BLaER1 treated with 17β-estradiol and CSF1 and Interleukin-3, amounts not matched to agents 10 nM and 100 nM (cell line): ENCODE results near the gene PRCP.

Experiments
- H3K27ac ChIP-seq, 11 experiments: shearing (Covaris generic); formaldehyde crosslinking; 2 replicates each; pipeline ENCODE4 v1.8.1; 2022
- H3K27me3 ChIP-seq, 11 experiments: shearing (Covaris generic); formaldehyde crosslinking; 2 replicates each; pipeline ENCODE4 v1.8.1; 2022
- H3K36me3 ChIP-seq, 11 experiments: shearing (Covaris generic); formaldehyde crosslinking; 2 replicates each; pipeline ENCODE4 v1.8.1; 2022
- H3K4me1 ChIP-seq, 10 experiments: shearing (Covaris generic); formaldehyde crosslinking; 2 replicates each; pipeline ENCODE4 v1.8.1; 2022
- H3K4me2 ChIP-seq, 11 experiments: shearing (Covaris generic); formaldehyde crosslinking; 2 replicates each; pipeline ENCODE4 v1.8.1; 2022
- H3K4me3 ChIP-seq, 10 experiments: shearing (Covaris generic); formaldehyde crosslinking; 2 replicates each; pipeline ENCODE4 v1.8.1; 2022
- H3K9ac ChIP-seq, 11 experiments: shearing (Covaris generic); formaldehyde crosslinking; 2 replicates each; pipeline ENCODE4 v1.8.1; 2022
- H3K9me3 ChIP-seq, 11 experiments: shearing (Covaris generic); formaldehyde crosslinking; replicated peaks in 1 of 11; 2 replicates each; pipeline ENCODE4 v1.8.1; 2022
- H4K20me1 ChIP-seq, 11 experiments: shearing (Covaris generic); formaldehyde crosslinking; 2 replicates each; pipeline ENCODE4 v1.8.1; 2022
- Cebpa-rat ChIP-seq, 11 experiments: shearing (Covaris generic); IDR thresholded peaks; 2 replicates each; pipeline ENCODE4 v1.8.1; 2022

PRCP gene

DNA sequence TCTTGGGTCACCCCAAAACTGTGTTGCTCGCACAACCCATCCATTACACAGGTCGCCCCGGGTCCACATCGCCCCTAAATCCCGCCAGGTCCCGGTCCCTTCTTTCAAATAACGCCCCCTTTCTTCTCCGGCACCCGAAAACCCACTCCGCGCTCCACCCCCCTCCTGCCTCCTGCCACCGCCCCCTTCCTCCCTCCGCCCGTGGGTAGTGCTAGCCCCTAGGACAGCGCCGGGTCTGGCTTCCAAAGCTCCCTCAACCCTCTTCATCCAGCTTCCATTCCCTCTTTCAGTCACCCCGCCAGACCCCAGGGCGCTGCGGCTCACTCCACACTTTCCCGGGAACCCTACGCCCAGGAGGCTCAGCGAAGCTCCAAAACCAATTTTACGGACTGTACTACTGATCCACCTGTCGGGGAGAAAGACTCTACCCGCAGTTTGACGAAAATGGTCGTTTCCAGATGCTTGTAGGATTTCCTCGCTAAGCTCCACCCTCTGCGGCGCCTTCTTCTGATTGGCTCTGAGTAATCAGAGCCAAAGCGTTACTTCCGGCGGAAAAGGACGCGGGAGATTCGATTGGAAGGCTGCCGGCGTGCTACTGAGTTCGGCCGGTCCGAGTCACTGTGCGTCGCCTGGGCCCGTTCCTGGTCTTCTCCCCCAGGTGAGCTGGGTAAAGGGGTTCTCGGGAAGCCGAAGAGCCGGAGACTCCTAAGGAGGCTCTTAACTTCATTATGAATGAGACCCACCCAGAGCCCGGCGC, 1.1 kb upstream of the PRCP start, which contains the start of gene DDIAS:
Gene DDIAS (plus strand): TSS at position 572 of the 757 bp plus-strand sequence. CDS start 13,003 bp downstream, outside the sequence.
- H3K4me2 ChIP-seq = peak within 1 kb of the TSS; percentile 80 to 99 (median 93)
- H4K20me1 ChIP-seq = peaks cover 0 to 4% (median 0%) of the 10 kb centered on the region in 11 experiments; a peak in 2 of 22 replicates
- peaks cover 35 to 47% (median 42%) of the 10 kb centered on the region in 10 experiments for H3K4me1 ChIP-seq
- peak within 1 kb of the TSS; percentile 71 to 93 (median 81) for H3K9ac ChIP-seq
- TF ChIP-seq Cebpa-rat (IDR thresholded peaks at IDR 0.05) = no peak
- no peaks in the 10 kb centered on the region for H3K27me3 ChIP-seq
- H3K4me3 ChIP-seq = peak within 1 kb of the TSS; percentile 68 to 80 (median 76)
- H3K9me3 ChIP-seq = no peaks in the 10 kb centered on the region
- peak within 1 kb of the TSS; percentile 70 to 93 (median 77) for H3K27ac ChIP-seq
- no peaks in the 10 kb centered on the region for H3K36me3 ChIP-seq

DNA sequence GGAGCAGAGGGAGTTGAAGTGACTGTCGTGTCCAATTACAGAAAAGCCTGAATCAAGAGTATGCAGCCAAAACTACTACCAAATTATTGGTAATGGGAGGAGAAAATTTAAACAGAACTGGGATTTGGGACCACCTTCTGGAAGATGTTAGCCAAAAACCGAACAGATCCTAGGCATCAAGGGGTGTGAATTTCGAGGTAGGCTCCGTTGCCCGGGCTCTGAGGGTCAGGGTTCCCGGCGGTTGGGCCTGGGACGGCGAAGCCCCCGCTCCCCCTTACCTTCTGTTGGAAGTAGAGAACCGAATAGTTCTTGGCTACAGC, 313 bp downstream of the PRCP start:
- H3K9me3 ChIP-seq = no peaks in the 10 kb centered on the region
- H3K36me3 ChIP-seq = no peaks in the 10 kb centered on the region
- H3K27ac ChIP-seq = peak overlapping the region; percentile 70 to 93 (median 77)
- H3K27me3 ChIP-seq = no peaks in the 10 kb centered on the region
- H3K4me3 ChIP-seq = peak overlapping the region; percentile 68 to 80 (median 76)
- peaks cover 38 to 60% (median 45%) of the 10 kb centered on the region in 10 experiments for H3K4me1 ChIP-seq
- no peak for TF ChIP-seq Cebpa-rat (IDR thresholded peaks at IDR 0.05)
- peak overlapping the region; percentile 80 to 99 (median 93) for H3K4me2 ChIP-seq
- H3K9ac ChIP-seq = peak overlapping the region; percentile 71 to 93 (median 81)
- H4K20me1 ChIP-seq = no peaks in the 10 kb centered on the region; a peak in 1 of 22 replicates

DNA sequence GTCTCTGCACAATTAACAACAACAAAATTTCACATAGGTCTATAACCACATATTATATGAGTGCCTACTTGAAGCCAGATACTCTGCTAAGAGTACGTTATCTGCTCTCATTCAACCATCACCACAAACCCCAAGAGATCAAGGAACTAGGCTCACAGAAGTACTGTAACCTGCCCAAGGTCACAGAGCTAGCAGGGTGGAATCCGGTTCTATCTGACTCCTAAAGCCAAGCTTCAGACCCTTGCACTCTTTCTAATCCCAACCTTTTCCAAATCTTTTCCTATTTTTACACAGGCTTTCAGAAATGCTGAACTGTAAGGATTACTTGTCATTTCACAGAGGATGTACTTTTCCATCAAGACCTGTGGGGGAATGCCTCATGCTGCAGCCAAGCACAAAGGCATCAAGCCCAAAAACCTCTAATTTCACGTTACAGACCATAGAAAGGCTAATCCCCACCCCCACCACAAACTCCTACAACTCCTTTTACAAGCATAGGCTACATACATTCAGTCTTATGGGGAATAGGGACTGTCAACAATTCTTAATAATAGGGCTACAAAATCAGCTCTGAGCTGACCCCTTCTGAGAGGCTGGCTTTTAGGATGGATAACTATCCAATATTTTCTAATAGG, 927 bp downstream of the PRCP start:
- TF ChIP-seq Cebpa-rat (IDR thresholded peaks at IDR 0.05) = no peak
- Histone ChIP-seq H3K9ac (peak overlapping the region; percentile 71 to 93 (median 81); a peak in 18 of 22 replicates), H3K4me1 (peaks cover 38 to 60% (median 45%) of the 10 kb centered on the region in 10 experiments), H3K27me3 (no peaks in the 10 kb centered on the region), H4K20me1 (no peaks in the 10 kb centered on the region; a peak in 1 of 22 replicates), H3K36me3 (no peaks in the 10 kb centered on the region), H3K27ac (peak overlapping the region in 4 of 11 experiments; percentile 71 to 93 (median 85); a peak in 4 of 22 replicates), H3K4me2 (peak overlapping the region; percentile 80 to 99 (median 93)), H3K9me3 (no peaks in the 10 kb centered on the region), H3K4me3 (peak overlapping the region; percentile 68 to 80 (median 76))

GRCh38 chr11:82898241-82898640, 2.0 kb downstream of the PRCP start:
- Histone ChIP-seq H3K4me2 (peak overlapping the region; percentile 80 to 99 (median 93); a peak in 20 of 22 replicates), H3K4me1 (peaks cover 34 to 58% (median 44%) of the 10 kb centered on the region in 10 experiments), H3K27ac (no peak overlapping the region), H3K36me3 (no peaks in the 10 kb centered on the region), H4K20me1 (no peaks in the 10 kb centered on the region; a peak in 1 of 22 replicates), H3K4me3 (no peak overlapping the region), H3K27me3 (no peaks in the 10 kb centered on the region), H3K9me3 (no peaks in the 10 kb centered on the region), H3K9ac (no peak overlapping the region)
- TF ChIP-seq Cebpa-rat (IDR thresholded peaks at IDR 0.05) = no peak

GRCh38 chr11:82896183-82896582, 4.0 kb downstream of the PRCP start:
- Histone ChIP-seq H3K9ac (no peak overlapping the region), H3K4me1 (peaks cover 22 to 53% (median 33%) of the 10 kb centered on the region in 10 experiments), H4K20me1 (no peaks in the 10 kb centered on the region; a peak in 1 of 22 replicates), H3K27ac (no peak overlapping the region), H3K9me3 (no peaks in the 10 kb centered on the region), H3K36me3 (no peaks in the 10 kb centered on the region), H3K4me3 (no peak overlapping the region), H3K27me3 (no peaks in the 10 kb centered on the region), H3K4me2 (peak overlapping the region in 5 of 11 experiments; percentile 0 to 67 (median 42); a peak in 9 of 22 replicates)
- no peak for TF ChIP-seq Cebpa-rat (IDR thresholded peaks at IDR 0.05)

GRCh38 chr11:82895437-82896091, 4.7 kb downstream of the PRCP start:
- Histone ChIP-seq H3K27ac (no peak overlapping the region), H3K4me1 (peaks cover 22 to 59% (median 38%) of the 10 kb centered on the region in 10 experiments), H3K4me3 (no peak overlapping the region), H4K20me1 (no peaks in the 10 kb centered on the region; a peak in 1 of 22 replicates), H3K36me3 (no peaks in the 10 kb centered on the region), H3K4me2 (peak overlapping the region in 5 of 11 experiments; percentile 0 to 67 (median 42); a peak in 9 of 22 replicates), H3K27me3 (no peaks in the 10 kb centered on the region), H3K9ac (no peak overlapping the region), H3K9me3 (no peaks in the 10 kb centered on the region)
- TF ChIP-seq Cebpa-rat (IDR thresholded peaks at IDR 0.05) = no peak

DNA sequence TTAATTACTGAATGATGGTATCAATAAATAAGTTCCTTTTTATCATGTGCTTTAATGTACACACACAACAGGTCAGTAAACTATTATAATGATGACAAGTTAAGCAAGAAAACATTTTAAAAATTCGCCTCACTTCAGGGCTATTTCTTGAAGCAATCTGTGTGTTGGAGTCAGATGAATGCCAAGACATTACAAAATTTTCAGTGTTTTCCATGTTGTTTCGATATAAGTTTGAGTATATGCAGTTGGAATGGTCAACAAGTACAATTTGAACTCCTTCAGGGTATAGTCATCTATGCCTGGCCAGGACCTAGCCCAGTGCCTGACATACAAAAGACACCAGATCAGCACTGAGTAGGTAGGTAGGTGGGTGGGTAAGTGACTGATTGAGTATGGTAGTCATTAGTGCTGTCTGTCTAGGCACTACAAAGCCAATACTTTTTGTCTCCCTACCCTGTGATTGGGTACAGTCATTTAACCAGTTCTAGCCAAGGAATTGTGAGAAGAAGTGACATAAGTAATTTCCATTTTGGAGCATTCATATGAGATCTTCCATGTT, 7.5 kb downstream of the PRCP start:
- no peak overlapping the region for H3K4me3 ChIP-seq
- no peaks in the 10 kb centered on the region for H3K9me3 ChIP-seq
- TF ChIP-seq Cebpa-rat (IDR thresholded peaks at IDR 0.05) = no peak
- H3K27ac ChIP-seq = no peak overlapping the region
- peaks cover 0 to 10% (median 0%) of the 10 kb centered on the region in 11 experiments; a peak in 4 of 22 replicates for H4K20me1 ChIP-seq
- no peaks in the 10 kb centered on the region for H3K27me3 ChIP-seq
- no peaks in the 10 kb centered on the region for H3K36me3 ChIP-seq
- H3K4me1 ChIP-seq = peaks cover 14 to 62% (median 38%) of the 10 kb centered on the region in 10 experiments
- H3K4me2 ChIP-seq = no peak overlapping the region
- no peak overlapping the region for H3K9ac ChIP-seq

- no peak for TF ChIP-seq Cebpa-rat (IDR thresholded peaks at IDR 0.05)
- Histone ChIP-seq H3K27ac (no peak overlapping the region), H3K36me3 (no peaks in the 10 kb centered on the region), H3K4me1 (peaks cover 22 to 47% (median 36%) of the 10 kb centered on the region in 10 experiments), H3K27me3 (no peaks in the 10 kb centered on the region), H4K20me1 (peaks cover 0 to 10% (median 0%) of the 10 kb centered on the region in 11 experiments; a peak in 3 of 22 replicates), H3K4me3 (no peak overlapping the region), H3K9ac (no peak overlapping the region), H3K9me3 (no peaks in the 10 kb centered on the region), H3K4me2 (peak overlapping the region in 7 of 11 experiments; percentile 35 to 78 (median 69); a peak in 12 of 22 replicates)
These were observed 9.3 kb downstream of the PRCP start for GRCh38 chr11:82890936-82891335.
